Neural progenitor cell (in vitro differentiated cells): ENCODE data around the gene COG5.

ENCODE experiments used
- CTCF ChIP-seq: fragments of 200-600 bp; sonication (generic); IDR thresholded peaks from 2 replicates; pipeline ENCODE4 v1.5.1; 2017; ENCODE audit warnings: antibody characterized with exemption, mild to moderate bottlenecking
- EZH2 ChIP-seq: fragments of 200-600 bp; sonication (generic); IDR thresholded peaks from 2 replicates; pipeline ENCODE4 v1.6.1; 2017; ENCODE audit warnings: antibody characterized with exemption, mild to moderate bottlenecking, moderate library complexity

GRCh38 chr7:107486041-107486440 is 77.7 kb downstream of the COG5 start:
- TF ChIP-seq EZH2 (no peak), CTCF (no peak)
